IMR-90 (cell line): Measurements from ENCODE around the gene CHN2. TPM values are rescaled to one million over a fixed set of nuclear protein-coding genes. Genes with fewer than 3 reads are reported as not detected.

Experiments used
- ATAC-seq: fragments of 200-7000 bp; cut with Tn5 transposase; 2 replicates; pipeline ENCODE4 v1.9.1; 2020; ENCODE audit warnings: low read depth, mild to moderate bottlenecking, moderate library complexity
- BruUV-seq: library from RNA; stranded (reverse); fragments of 400-500 nt; replicated peaks from 2 replicates; lab custom pipeline; 2021; lab: Mats Ljungman, UMichigan
- CTCF ChIA-PET: fragments of 300-600 bp; formaldehyde crosslinking; extraction: SDS; loops from one replicate; lab custom pipeline; 2021; ENCODE audit warnings: antibody characterized with exemption; lab: Yijun Ruan, JAX
- POLR2A ChIA-PET: fragments of 300-600 bp; sonication (Branson Sonifier 250); formaldehyde crosslinking; loops from one replicate; lab custom pipeline; 2022; ENCODE audit warnings: antibody characterized with exemption; ENCODE audit not compliant: unreplicated experiment; lab: Charles Lee
- DNase-seq: peaks from one replicate; pipeline ENCODE4 v3.0.0; 2013
- H2AFZ ChIP-seq: replicated peaks from 2 replicates; pipeline ENCODE3; 2013; ENCODE audit warnings: low read length, mild to moderate bottlenecking; ENCODE audit not compliant: poor library complexity
- H2AK5ac ChIP-seq: 2 replicates; pipeline ENCODE4 v1.6.1; 2013; ENCODE audit warnings: low read depth, low read length, inconsistent platforms
- H2AK9ac ChIP-seq: replicated peaks from 2 replicates; pipeline ENCODE3; 2013; ENCODE audit warnings: mild to moderate bottlenecking, low read depth, low read length, moderate library complexity; ENCODE audit not compliant: poor library complexity
- H2BK120ac ChIP-seq: 2 replicates; pipeline ENCODE4 v1.6.1; 2013; ENCODE audit warnings: low read depth, low read length, inconsistent platforms
- H2BK15ac ChIP-seq: 3 replicates; pipeline ENCODE4 v1.6.1; 2013; ENCODE audit warnings: low read depth, low read length, inconsistent platforms
- H2BK20ac ChIP-seq: 2 replicates; pipeline ENCODE4 v1.6.1; 2013; ENCODE audit warnings: low read depth, mild to moderate bottlenecking, inconsistent platforms, low read length, moderate library complexity
- H2BK5ac ChIP-seq: 2 replicates; pipeline ENCODE4 v1.6.1; 2013; ENCODE audit warnings: mild to moderate bottlenecking, low read depth, low read length, inconsistent platforms; ENCODE audit not compliant: poor library complexity, severe bottlenecking
- H3K14ac ChIP-seq: replicated peaks from 2 replicates; pipeline ENCODE4 v1.6.1; 2013; ENCODE audit warnings: low read depth, low read length, inconsistent platforms
- H3K18ac ChIP-seq: 2 replicates; pipeline ENCODE4 v1.6.1; 2013; ENCODE audit warnings: low read depth, low read length, control low read depth
- H3K23ac ChIP-seq: 2 replicates; pipeline ENCODE4 v1.6.1; 2013; ENCODE audit warnings: low read depth, low read length, inconsistent platforms
- H3K27ac ChIP-seq: 2 replicates; pipeline ENCODE4 v1.5.1; 2013; ENCODE audit warnings: mild to moderate bottlenecking, control low read depth, low read length; ENCODE audit not compliant: insufficient read depth
- H3K27me3 ChIP-seq: 2 replicates; pipeline ENCODE4 v1.6.1; 2013; ENCODE audit warnings: low read length; ENCODE audit not compliant: control insufficient read depth, insufficient read depth
- H3K36me3 ChIP-seq: 2 replicates; pipeline ENCODE4 v1.6.1; 2013; ENCODE audit warnings: low read length, mixed read lengths; ENCODE audit not compliant: control insufficient read depth, insufficient read depth
- H3K4ac ChIP-seq: 2 replicates; pipeline ENCODE4 v1.6.1; 2013; ENCODE audit warnings: low read depth, low read length, inconsistent platforms
- H3K4me1 ChIP-seq: 2 replicates; pipeline ENCODE4 v1.6.1; 2013; ENCODE audit warnings: low read length, mixed read lengths; ENCODE audit not compliant: control insufficient read depth, insufficient read depth
- H3K4me2 ChIP-seq: 2 replicates; pipeline ENCODE4 v1.6.1; 2013; ENCODE audit warnings: low read depth, mild to moderate bottlenecking, control low read depth, low read length, moderate library complexity
- H3K4me3 ChIP-seq: 2 replicates; pipeline ENCODE4 v1.5.1; 2013; ENCODE audit warnings: low read depth, mild to moderate bottlenecking, control low read depth, low read length, moderate library complexity; ENCODE audit not compliant: insufficient read depth
- H3K56ac ChIP-seq: 2 replicates; pipeline ENCODE4 v1.6.1; 2013; ENCODE audit warnings: low read length, inconsistent platforms; ENCODE audit not compliant: insufficient read depth; ENCODE audit errors: extremely low read depth
- H3K79me1 ChIP-seq, 2 experiments: 2 replicates each; pipeline ENCODE4 v1.6.1; 2013; ENCODE audit warnings: low read length in 2 of 2, inconsistent platforms in 1 of 2, low read depth in 1 of 2
- H3K9ac ChIP-seq: 2 replicates; pipeline ENCODE4 v1.6.1; 2013; ENCODE audit warnings: low read depth, low read length, control low read depth
- H3K9me1 ChIP-seq: 2 replicates; pipeline ENCODE4 v1.6.1; 2013; ENCODE audit warnings: low read length, inconsistent platforms; ENCODE audit not compliant: insufficient read depth
- H3K9me3 ChIP-seq: 2 replicates; pipeline ENCODE4 v1.6.1; 2013; ENCODE audit warnings: low read length; ENCODE audit not compliant: control insufficient read depth, insufficient read depth
- H4K20me1 ChIP-seq: 2 replicates; pipeline ENCODE4 v1.6.1; 2013; ENCODE audit warnings: low read length, inconsistent platforms; ENCODE audit not compliant: insufficient read depth
- H4K5ac ChIP-seq: 2 replicates; pipeline ENCODE4 v1.6.1; 2013; ENCODE audit warnings: mild to moderate bottlenecking, low read depth, low read length, control low read depth
- H4K8ac ChIP-seq, 2 experiments: 2 replicates each; pipeline ENCODE4 v1.6.1; 2013; ENCODE audit warnings: low read depth in 2 of 2, low read length in 2 of 2, control low read depth in 1 of 2, inconsistent platforms in 1 of 2
- H4K91ac ChIP-seq: 2 replicates; pipeline ENCODE4 v1.6.1; 2013; ENCODE audit warnings: low read depth, low read length, inconsistent platforms; ENCODE audit not compliant: insufficient read depth
- CTCF ChIP-seq: conservative IDR thresholded peaks from 2 replicates; pipeline ENCODE4 v1.5.1; 2012; ENCODE audit warnings: mild to moderate bottlenecking, low read depth, low read length, improper control_type of control experiment
- ELK1 ChIP-seq: fragments of 150-350 bp; IDR thresholded peaks from 2 replicates; pipeline ENCODE4 v1.6.1; 2016; ENCODE audit warnings: low read depth, mild to moderate bottlenecking, low read length, moderate library complexity, borderline replicate concordance
- FOS ChIP-seq: fragments of 150-350 bp; IDR thresholded peaks from 2 replicates; pipeline ENCODE4 v1.6.1; 2016; ENCODE audit warnings: low read depth, low read length
- MAFK ChIP-seq: IDR thresholded peaks from 2 replicates; pipeline ENCODE4 v1.6.1; 2012; ENCODE audit warnings: low read depth, low read length, improper control_type of control experiment
- NFE2L2 ChIP-seq: fragments of 150-350 bp; IDR thresholded peaks from 2 replicates; pipeline ENCODE4 v1.6.1; 2016; ENCODE audit warnings: low read depth, mild to moderate bottlenecking, low read length
- RAD21 ChIP-seq: IDR thresholded peaks from 2 replicates; pipeline ENCODE4 v1.6.1; 2012; ENCODE audit warnings: low read length, improper control_type of control experiment
- RFX5 ChIP-seq: IDR thresholded peaks from 2 replicates; pipeline ENCODE4 v1.8.0; 2012; ENCODE audit warnings: low read depth, mild to moderate bottlenecking, low read length, moderate library complexity
- USF2 ChIP-seq: fragments of 150-350 bp; IDR thresholded peaks from 2 replicates; pipeline ENCODE4 v1.6.1; 2017; ENCODE audit warnings: mild to moderate bottlenecking, antibody characterized with exemption, low read length, low read depth
- WGBS, 2 experiments: methylation state at CpG; one replicate each; pipeline versions ENCODE4 v1.1.5 to v1.1.7; 2013; ENCODE audit warnings: missing lambda C conversion rate in 2 of 2; ENCODE audit not compliant: insufficient read length in 1 of 2; ENCODE audit errors: extremely low coverage in 2 of 2; 5-methylcytosine and 5-hydroxymethylcytosine counted together
- dilution Hi-C: fragments of 300-500 bp; cut with HindIII; formaldehyde crosslinking; loops from one replicate; pipeline ENCODE4 v1.14.3; 2018; ENCODE audit warnings: low sequenced_read_pairs; ENCODE audit not compliant: unreplicated experiment
- in situ Hi-C: fragments of 300-500 bp; cut with MboI; formaldehyde crosslinking; loops from 3 replicates; pipeline ENCODE4 v1.14.3; 2019; ENCODE audit warnings: low sequenced_read_pairs, inconsistent platforms, mixed read lengths
- intact Hi-C: fragments of 100-400 bp; cut with micrococcal nuclease; formaldehyde crosslinking; loops from 2 replicates; pipeline ENCODE4 v1.10.0; 2022
- polyA plus RNA-seq, 3 experiments: library from polyadenylated mRNA; depleted of rRNA; stranded (reverse); fragments of >200 nt; gene quantifications; 2 replicates each; pipeline ENCODE4 v1.2.3, GENCODE V29; 2012; ENCODE audit warnings: low replicate concordance in 1 of 3
- total RNA-seq: library from RNA; depleted of rRNA; stranded (reverse); fragments of >200 nt; gene quantifications from 2 replicates; pipeline ENCODE4 v1.2.3, GENCODE V29; 2012

Gene CHN2
- total and polyA plus RNA-seq, 2 of the 4 experiments (the other 2 are of a cell fraction), result not detected

GRCh38 chr7:29314148-29314547 is 119.6 kb downstream of the CHN2 start:
- POLR2A ChIA-PET, result no interaction called here
- no peak for DNase-seq

More at GRCh38 chr7:29314148-29314547, 119.6 kb downstream of the CHN2 start:
- ATAC-seq, result no peak
- Histone ChIP-seq H3K4me3 (no peak overlapping the region), H3K4ac (no peak overlapping the region), H3K9me3 (no peaks in the 10 kb centered on the region), H4K91ac (no peak overlapping the region), H3K27ac (no peak overlapping the region), H3K9me1 (no peaks in the 10 kb centered on the region), H2AK9ac (no peak overlapping the region), H2AFZ (no peak overlapping the region), H3K79me1 (no peaks in the 10 kb centered on the region), H3K18ac (no peak overlapping the region), H2BK20ac (no peak overlapping the region), H2BK15ac (no peak overlapping the region), H3K4me1 (no peaks in the 10 kb centered on the region), H4K20me1 (no peaks in the 10 kb centered on the region), H3K36me3 (no peaks in the 10 kb centered on the region), H2BK5ac (no peak overlapping the region), H3K27me3 (no peaks in the 10 kb centered on the region), H3K56ac (no peak overlapping the region), H3K14ac (no peak overlapping the region), H2AK5ac (no peak overlapping the region), H3K4me2 (no peak overlapping the region), H3K23ac (no peak overlapping the region), H4K5ac (no peak overlapping the region), H3K9ac (no peak overlapping the region), H2BK120ac (no peak overlapping the region), H4K8ac (no peak overlapping the region)
- WGBS, 2 experiments, result no CpG with 5 or more reads among the region's 1 CpG
- no TSS peak for BruUV-seq
- intact Hi-C loops (no loop called here), dilution Hi-C loops (no loop called here), in situ Hi-C loops (no loop called here)
- TF ChIP-seq ELK1 (no peak), RAD21 (no peak), MAFK (no peak), FOS (no peak), CTCF (no peak), NFE2L2 (no peak), RFX5 (no peak), USF2 (no peak)
- CTCF ChIA-PET, result no interaction called here
